Measurements from ENCODE around the gene ANKLE2.
A peak's percentile ranks its signal among the peaks of the same experiment; 100 is the strongest.

ANKLE2 gene

GRCh38 chr12:132804426-132804861 is 42.8 kb upstream of the ANKLE2 start:
- no peak overlapping the region for H3K23ac ChIP-seq (ENCODE audit: low read length in 2 of 2)

GRCh38 chr12:132803888-132804287 is 42.3 kb upstream of the ANKLE2 start:
- H2BK120ac ChIP-seq (ENCODE audit: low read depth, low read length), result no peak overlapping the region
- H2AK5ac ChIP-seq (ENCODE audit: low read length, severe bottlenecking), result no peak overlapping the region
- no peak overlapping the region for H3K4me3 ChIP-seq (ENCODE audit: insufficient read depth in 1 of 2, low read depth in 1 of 2, low read length in 2 of 2)
- no peak overlapping the region for H2BK5ac ChIP-seq (ENCODE audit: low read depth, low read length, poor library complexity, severe bottlenecking)
- H3K23ac ChIP-seq (ENCODE audit: low read length in 2 of 2), result no peak overlapping the region
- over 99% methylated on average over 15 of the region's 15 CpGs for WGBS
- H3K27ac ChIP-seq (ENCODE audit: low read length, poor library complexity, severe bottlenecking), result no peak overlapping the region
- H3K9me3 ChIP-seq (ENCODE audit: control insufficient read depth, low read length), result no peaks in the 10 kb centered on the region
- peaks cover 4% of the 10 kb centered on the region for H3K4me1 ChIP-seq (ENCODE audit: control insufficient read depth, insufficient read depth, low read depth, low read length)
- peaks cover 28% of the 10 kb centered on the region for H3K79me1 ChIP-seq (replicated peaks; ENCODE audit: low read length, poor library complexity, severe bottlenecking)
- H3K14ac ChIP-seq (ENCODE audit: low read length in 2 of 2), result no peak overlapping the region
- H2AFZ ChIP-seq (ENCODE audit: low read depth, low read length), result no peak overlapping the region
- H3K4ac ChIP-seq (ENCODE audit: low read depth in 1 of 2, low read length in 2 of 2), result no peak overlapping the region
- no peak overlapping the region for H4K8ac ChIP-seq (ENCODE audit: low read length)
- no peak overlapping the region for H3K4me2 ChIP-seq (ENCODE audit: low read length, poor library complexity, severe bottlenecking)
- H3K18ac ChIP-seq (ENCODE audit: low read depth in 1 of 2, low read length in 2 of 2), result no peak overlapping the region
- peak overlapping the region; percentile 38 for H3K9ac ChIP-seq (ENCODE audit: low read length)
- H3K27me3 ChIP-seq (ENCODE audit: control insufficient read depth in 1 of 2, insufficient read depth in 1 of 2, low read length in 2 of 2), result no peaks in the 10 kb centered on the region
- peaks cover 89 to 91% of the 10 kb centered on the region in 2 experiments for H3K36me3 ChIP-seq (ENCODE audit: control insufficient read depth in 1 of 2, insufficient read depth in 2 of 2, low read depth in 1 of 2, low read length in 2 of 2)
- H2BK15ac ChIP-seq (ENCODE audit: low read depth, poor library complexity, severe bottlenecking), result no peak overlapping the region
- DNase-seq, result no peak
- no peak overlapping the region for H4K91ac ChIP-seq (ENCODE audit: low read length)
- H2BK12ac ChIP-seq (ENCODE audit: low read length in 2 of 2), result no peak overlapping the region

More at GRCh38 chr12:132804426-132804861, 42.8 kb upstream of the ANKLE2 start:
- no peak overlapping the region for H2BK12ac ChIP-seq (ENCODE audit: low read length in 2 of 2)
- peaks cover 86 to 88% of the 10 kb centered on the region in 2 experiments for H3K36me3 ChIP-seq (ENCODE audit: control insufficient read depth in 1 of 2, insufficient read depth in 2 of 2, low read depth in 1 of 2, low read length in 2 of 2)
- H2BK120ac ChIP-seq (ENCODE audit: low read depth, low read length), result no peak overlapping the region
- no peak overlapping the region for H2AK5ac ChIP-seq (ENCODE audit: low read length, severe bottlenecking)
- no peak overlapping the region for H3K9ac ChIP-seq (ENCODE audit: low read length)
- H3K4me3 ChIP-seq (ENCODE audit: insufficient read depth in 1 of 2, low read depth in 1 of 2, low read length in 2 of 2), result no peak overlapping the region
- H3K79me1 ChIP-seq (replicated peaks; ENCODE audit: low read length, poor library complexity, severe bottlenecking), result peaks cover 25% of the 10 kb centered on the region
- no peak overlapping the region for H3K4me2 ChIP-seq (ENCODE audit: low read length, poor library complexity, severe bottlenecking)
- 98% methylated on average over 11 of the region's 16 CpGs for WGBS
- H3K27me3 ChIP-seq (ENCODE audit: control insufficient read depth in 1 of 2, insufficient read depth in 1 of 2, low read length in 2 of 2), result no peaks in the 10 kb centered on the region
- peaks cover 4% of the 10 kb centered on the region for H3K4me1 ChIP-seq (ENCODE audit: control insufficient read depth, insufficient read depth, low read depth, low read length)
- no peak overlapping the region for H3K14ac ChIP-seq (ENCODE audit: low read length in 2 of 2)
- no peak overlapping the region for H2BK5ac ChIP-seq (ENCODE audit: low read depth, low read length, poor library complexity, severe bottlenecking)
- no peak overlapping the region for H3K18ac ChIP-seq (ENCODE audit: low read depth in 1 of 2, low read length in 2 of 2)
- DNase-seq, result no peak
- H4K91ac ChIP-seq (ENCODE audit: low read length), result no peak overlapping the region
- H2AFZ ChIP-seq (ENCODE audit: low read depth, low read length), result no peak overlapping the region
- H2BK15ac ChIP-seq (ENCODE audit: low read depth, poor library complexity, severe bottlenecking), result no peak overlapping the region
- H3K4ac ChIP-seq (ENCODE audit: low read depth in 1 of 2, low read length in 2 of 2), result no peak overlapping the region
- no peaks in the 10 kb centered on the region for H3K9me3 ChIP-seq (ENCODE audit: control insufficient read depth, low read length)
- no peak overlapping the region for H3K27ac ChIP-seq (ENCODE audit: low read length, poor library complexity, severe bottlenecking)
- H4K8ac ChIP-seq (ENCODE audit: low read length), result no peak overlapping the region

DNA sequence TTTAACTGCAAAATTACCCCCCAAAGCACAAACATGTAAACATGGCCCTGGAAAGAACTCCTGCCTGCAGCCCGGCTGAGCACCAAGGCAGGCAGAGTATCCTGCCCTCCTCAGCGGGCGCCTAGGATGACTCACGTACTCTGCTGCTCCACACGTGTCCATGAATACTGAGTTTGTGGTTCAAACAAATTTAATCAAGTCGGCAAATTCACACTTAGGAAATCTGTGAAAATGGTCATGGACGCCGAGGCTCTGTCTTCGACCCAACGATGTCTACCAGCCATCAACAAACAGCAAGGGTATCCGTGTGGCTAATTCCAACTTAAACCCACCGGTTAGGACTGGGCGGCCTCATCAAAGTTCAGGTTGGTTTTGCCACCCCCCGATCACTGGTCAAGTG is 41.5 kb upstream of the ANKLE2 start:
- H2AK5ac ChIP-seq (ENCODE audit: low read length, severe bottlenecking), result no peak overlapping the region
- H2BK15ac ChIP-seq (ENCODE audit: low read depth, poor library complexity, severe bottlenecking), result no peak overlapping the region
- peaks cover 4% of the 10 kb centered on the region for H3K4me1 ChIP-seq (ENCODE audit: control insufficient read depth, insufficient read depth, low read depth, low read length)
- no peak overlapping the region for H2BK12ac ChIP-seq (ENCODE audit: low read length in 2 of 2)
- H2AFZ ChIP-seq (ENCODE audit: low read depth, low read length), result no peak overlapping the region
- no peaks in the 10 kb centered on the region for H3K27me3 ChIP-seq (ENCODE audit: control insufficient read depth in 1 of 2, insufficient read depth in 1 of 2, low read length in 2 of 2)
- no peak overlapping the region for H3K4ac ChIP-seq (ENCODE audit: low read depth in 1 of 2, low read length in 2 of 2)
- H3K18ac ChIP-seq (ENCODE audit: low read depth in 1 of 2, low read length in 2 of 2), result no peak overlapping the region
- H3K4me3 ChIP-seq (ENCODE audit: insufficient read depth in 1 of 2, low read depth in 1 of 2, low read length in 2 of 2), result no peak overlapping the region
- WGBS, result 96% methylated on average over 14 of the region's 14 CpGs
- no peak overlapping the region for H3K14ac ChIP-seq (ENCODE audit: low read length in 2 of 2)
- H3K9ac ChIP-seq (ENCODE audit: low read length), result no peak overlapping the region
- no peak overlapping the region for H4K8ac ChIP-seq (ENCODE audit: low read length)
- H3K79me1 ChIP-seq (replicated peaks; ENCODE audit: low read length, poor library complexity, severe bottlenecking), result peaks cover 31% of the 10 kb centered on the region
- H3K4me2 ChIP-seq (ENCODE audit: low read length, poor library complexity, severe bottlenecking), result no peak overlapping the region
- no peaks in the 10 kb centered on the region for H3K9me3 ChIP-seq (ENCODE audit: control insufficient read depth, low read length)
- no peak overlapping the region for H3K27ac ChIP-seq (ENCODE audit: low read length, poor library complexity, severe bottlenecking)
- no peak overlapping the region for H2BK120ac ChIP-seq (ENCODE audit: low read depth, low read length)
- DNase-seq, result no peak
- no peak overlapping the region for H2BK5ac ChIP-seq (ENCODE audit: low read depth, low read length, poor library complexity, severe bottlenecking)
- peaks cover 89% of the 10 kb centered on the region in 2 experiments for H3K36me3 ChIP-seq (ENCODE audit: control insufficient read depth in 1 of 2, insufficient read depth in 2 of 2, low read depth in 1 of 2, low read length in 2 of 2)
- no peak overlapping the region for H3K23ac ChIP-seq (ENCODE audit: low read length in 2 of 2)
- H4K91ac ChIP-seq (ENCODE audit: low read length), result no peak overlapping the region

- Histone ChIP-seq H2BK5ac (ENCODE audit: low read depth, low read length, poor library complexity, severe bottlenecking) (no peak overlapping the region), H3K4ac (ENCODE audit: low read depth in 1 of 2, low read length in 2 of 2) (no peak overlapping the region), H3K4me2 (ENCODE audit: low read length, poor library complexity, severe bottlenecking) (no peak overlapping the region), H2AK5ac (ENCODE audit: low read length, severe bottlenecking) (no peak overlapping the region), H3K18ac (ENCODE audit: low read depth in 1 of 2, low read length in 2 of 2) (no peak overlapping the region), H2BK12ac (ENCODE audit: low read length in 2 of 2) (no peak overlapping the region), H2BK120ac (ENCODE audit: low read depth, low read length) (no peak overlapping the region), H3K23ac (ENCODE audit: low read length in 2 of 2) (no peak overlapping the region), H2AFZ (ENCODE audit: low read depth, low read length) (no peak overlapping the region), H2BK15ac (ENCODE audit: low read depth, poor library complexity, severe bottlenecking) (no peak overlapping the region), H4K8ac (ENCODE audit: low read length) (no peak overlapping the region), H3K9ac (ENCODE audit: low read length) (no peak overlapping the region), H3K79me1 (replicated peaks; ENCODE audit: low read length, poor library complexity, severe bottlenecking) (peaks cover 36% of the 10 kb centered on the region), H3K27me3 (ENCODE audit: control insufficient read depth in 1 of 2, insufficient read depth in 1 of 2, low read length in 2 of 2) (no peaks in the 10 kb centered on the region), H4K91ac (ENCODE audit: low read length) (no peak overlapping the region), H3K9me3 (ENCODE audit: control insufficient read depth, low read length) (no peaks in the 10 kb centered on the region), H3K4me1 (ENCODE audit: control insufficient read depth, insufficient read depth, low read depth, low read length) (peaks cover 4% of the 10 kb centered on the region), H3K36me3 (ENCODE audit: control insufficient read depth in 1 of 2, insufficient read depth in 2 of 2, low read depth in 1 of 2, low read length in 2 of 2) (peaks cover 89 to 91% of the 10 kb centered on the region in 2 experiments), H3K27ac (ENCODE audit: low read length, poor library complexity, severe bottlenecking) (no peak overlapping the region), H3K4me3 (ENCODE audit: insufficient read depth in 1 of 2, low read depth in 1 of 2, low read length in 2 of 2) (no peak overlapping the region), H3K14ac (ENCODE audit: low read length in 2 of 2) (no peak overlapping the region)
- DNase-seq, result no peak
- WGBS, result 97% methylated on average over 28 of the region's 28 CpGs
Observed at GRCh38 chr12:132801741-132802140, 40.1 kb upstream of the ANKLE2 start.
